Upper lobe of left lung (tissue), 6 donors: ENCODE results near the gene GAA. TPM values are rescaled to one million over a fixed set of nuclear protein-coding genes. Genes with fewer than 3 reads are reported as not detected.

Source experiments
- ATAC-seq, 2 donors: fragments of 200-7000 bp; cut with Tn5 transposase; one replicate each; pipeline ENCODE4 v1.9.1; 2022; ENCODE audit warnings: mild to moderate bottlenecking in 2 of 2, moderate library complexity in 2 of 2; ENCODE audit not compliant: low FRiP score in 2 of 2
- DNase-seq, 2 donors: peaks; one replicate each; pipeline ENCODE4 v3.0.0-alpha.2; 2019 to 2020
- H3K27ac ChIP-seq, 4 donors: fragments of 200-600 bp; sonication (generic); one replicate each; pipeline ENCODE4 v1.5.1; 2016 to 2019
- H3K27me3 ChIP-seq, 4 donors: fragments of 200-600 bp; sonication (generic); one replicate each; pipeline ENCODE4 v1.5.1; 2017 to 2019
- H3K36me3 ChIP-seq, 4 donors: fragments of 200-600 bp; sonication (generic); one replicate each; pipeline ENCODE4 v1.5.1; 2016 to 2019
- H3K4me1 ChIP-seq, 4 donors: fragments of 200-600 bp; sonication (generic); one replicate each; pipeline ENCODE4 v1.5.1; 2018 to 2019
- H3K4me3 ChIP-seq, 4 donors: fragments of 200-600 bp; sonication (generic); one replicate each; pipeline ENCODE4 v1.5.1; 2017 to 2019; ENCODE audit warnings: mild to moderate bottlenecking in 2 of 4, moderate library complexity in 1 of 4
- H3K9me3 ChIP-seq, 4 donors: fragments of 200-600 bp; sonication (generic); one replicate each; pipeline ENCODE4 v1.5.1; 2018 to 2019
- CTCF ChIP-seq, 6 experiments: fragments of 450-650 bp in 4 of 6; fragments of 200-600 bp in 2 of 6; sonication (generic) in 2 of 6; IDR thresholded peaks; one replicate each; pipeline ENCODE4 v1.5.1; 2016 to 2019; ENCODE audit warnings: antibody characterized with exemption in 6 of 6
- EP300 ChIP-seq, 4 donors: sonication (generic); formaldehyde crosslinking; IDR thresholded peaks; one replicate each; pipeline ENCODE4 v1.5.1; 2017; ENCODE audit warnings: antibody characterized with exemption in 4 of 4, control low read depth in 2 of 4
- POLR2A ChIP-seq, 4 donors: fragments of 450-650 bp; IDR thresholded peaks; one replicate each; pipeline ENCODE4 v1.5.1; 2016 to 2017; ENCODE audit warnings: antibody characterized with exemption in 4 of 4, mild to moderate bottlenecking in 2 of 4
- POLR2AphosphoS5 ChIP-seq, 2 donors: sonication (generic); formaldehyde crosslinking; IDR thresholded peaks; one replicate each; pipeline ENCODE4 v1.5.1; 2017; ENCODE audit warnings: antibody characterized with exemption in 2 of 2
- WGBS, 2 donors: methylation state at CpG; one replicate each; pipeline ENCODE4 v1.1.5; 2017 to 2018; 5-methylcytosine and 5-hydroxymethylcytosine counted together
- total RNA-seq, 6 donors: library from RNA; depleted of rRNA in 4 of 6; stranded (reverse); fragments of >200 nt in 4 of 6; gene quantifications; one replicate each; pipeline versions ENCODE4 v1.1.0 to v1.2.1, GENCODE V29; 2016 to 2021
- donor health status: DM: no; HTN: no; CAD: no; lungs with moderate emphysema.
- donor health status: DM: no; HTN: yes; CAD: no; lungs with severe emphysema.

GAA gene
- total RNA-seq, 6 donors from 2014 or later = 54.7 to 178 (median 157) TPM

GRCh38 chr17:80064696-80065095 lies 36.7 kb upstream of the GAA start:
- DNase-seq (no peak), ATAC-seq (no peak)
- WGBS, 2 donors = 89 to 91% methylated on average over 7 to 8 of the region's 8 CpGs

GRCh38 chr17:80065478-80066170 lies 35.8 kb upstream of the GAA start:
- DNase-seq (no peak), ATAC-seq (no peak)
- peak overlapping the region in 1 of 4 donors; percentile 84 for H3K27ac ChIP-seq
- 90% methylated on average over 22 to 32 of the region's 32 CpGs for WGBS, 2 donors
- H3K4me3 ChIP-seq = no peak overlapping the region
- TF ChIP-seq CTCF (IDR thresholded peaks at IDR 0.05) = no peak
- no peak for TF ChIP-seq POLR2A (IDR thresholded peaks at IDR 0.05)
- no peak for TF ChIP-seq POLR2AphosphoS5 (IDR thresholded peaks at IDR 0.05)
- no peak for TF ChIP-seq EP300 (IDR thresholded peaks at IDR 0.05)
- H3K4me1 ChIP-seq = peaks cover 24 to 33% (median 30%) of the 10 kb centered on the region in 4 donors
- H3K9me3 ChIP-seq = no peaks in the 10 kb centered on the region
- no peaks in the 10 kb centered on the region for H3K27me3 ChIP-seq
- no peaks in the 10 kb centered on the region for H3K36me3 ChIP-seq

More at GRCh38 chr17:80064696-80065095, 36.7 kb upstream of the GAA start:
- Histone ChIP-seq H3K4me3 (no peak overlapping the region), H3K9me3 (no peaks in the 10 kb centered on the region), H3K36me3 (no peaks in the 10 kb centered on the region), H3K27me3 (no peaks in the 10 kb centered on the region), H3K4me1 (peaks cover 17 to 25% (median 20%) of the 10 kb centered on the region in 4 donors), H3K27ac (peak overlapping the region; percentile 36 to 84 (median 48))
- no peak for TF ChIP-seq EP300 (IDR thresholded peaks at IDR 0.05)
- no peak for TF ChIP-seq POLR2AphosphoS5 (IDR thresholded peaks at IDR 0.05)
- TF ChIP-seq POLR2A (IDR thresholded peaks at IDR 0.05) = no peak
- no peak for TF ChIP-seq CTCF (IDR thresholded peaks at IDR 0.05)

GRCh38 chr17:80067393-80067986 lies 33.9 kb upstream of the GAA start:
- peak overlapping the region in 1 of 4 donors; percentile 90 for H3K27ac ChIP-seq

GRCh38 chr17:80068301-80069222 lies 32.8 kb upstream of the GAA start:
- no peaks in the 10 kb centered on the region for H3K27me3 ChIP-seq
- H3K4me1 ChIP-seq = peaks cover 29 to 45% (median 35%) of the 10 kb centered on the region in 4 donors
- peak overlapping the region; percentile 87 to 92 (median 90) for H3K27ac ChIP-seq
- no peaks in the 10 kb centered on the region for H3K36me3 ChIP-seq
- 64 to 67% methylated on average over 18 to 23 of the region's 23 CpGs for WGBS, 2 donors
- ATAC-seq = peak; percentile 66 to 82
- no peaks in the 10 kb centered on the region for H3K9me3 ChIP-seq
- TF ChIP-seq EP300 (IDR thresholded peaks at IDR 0.05) (peak in 1 of 4 donors; percentile 55), CTCF (IDR thresholded peaks at IDR 0.05) (no peak), POLR2A (IDR thresholded peaks at IDR 0.05) (no peak), POLR2AphosphoS5 (IDR thresholded peaks at IDR 0.05) (peak; percentile 48 to 51)
- H3K4me3 ChIP-seq = no peak overlapping the region
- DNase-seq = no peak

More at GRCh38 chr17:80067393-80067986, 33.9 kb upstream of the GAA start:
- TF ChIP-seq POLR2A (IDR thresholded peaks at IDR 0.05) (no peak), CTCF (IDR thresholded peaks at IDR 0.05) (no peak), EP300 (IDR thresholded peaks at IDR 0.05) (no peak), POLR2AphosphoS5 (IDR thresholded peaks at IDR 0.05) (no peak)
- DNase-seq (no peak), ATAC-seq (no peak)
- Histone ChIP-seq H3K36me3 (no peaks in the 10 kb centered on the region), H3K4me1 (peaks cover 29 to 45% (median 35%) of the 10 kb centered on the region in 4 donors), H3K27me3 (no peaks in the 10 kb centered on the region), H3K4me3 (no peak overlapping the region), H3K9me3 (no peaks in the 10 kb centered on the region)
- 94 to 97% methylated on average over 31 of the region's 31 CpGs for whole genome bisulfite sequencing, 2 donors
